ENCODE results near the gene APCDD1. TPM values are rescaled to one million over a fixed set of nuclear protein-coding genes. Genes with fewer than 3 reads are reported as not detected.
A peak's percentile ranks its signal among the peaks of the same experiment; 100 is the strongest.

APCDD1 gene
- total RNA-seq, 2 donors from 2014 or later: 41.0 to 126 TPM

DNA sequence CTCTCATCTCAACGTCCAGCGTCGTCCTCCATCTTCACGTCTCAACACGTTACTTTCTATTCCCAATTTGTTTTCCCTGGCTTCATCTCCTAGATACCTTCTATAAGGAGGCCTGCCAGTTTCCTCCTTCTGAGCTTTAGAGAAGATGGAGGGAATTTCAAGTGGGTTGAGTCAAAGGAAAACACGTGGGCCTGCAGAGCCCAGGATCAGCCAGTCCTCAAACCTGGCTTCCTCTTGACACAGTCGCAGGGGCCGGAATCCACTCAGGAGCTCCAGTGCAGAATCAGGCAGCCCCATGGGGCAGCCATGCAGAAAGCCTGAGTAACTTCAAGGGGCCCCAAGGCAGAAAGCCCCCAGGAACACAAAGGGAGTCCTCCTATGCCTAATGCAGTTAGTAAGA is 14.5 kb upstream of the APCDD1 start:
- TF ChIP-seq CTCF (IDR thresholded peaks at IDR 0.05) (no peak), POLR2A (IDR thresholded peaks at IDR 0.05) (no peak), POLR2AphosphoS5 (IDR thresholded peaks at IDR 0.05) (no peak)
- H3K36me3 ChIP-seq: no peaks in the 10 kb centered on the region
- H3K27ac ChIP-seq: no peak overlapping the region
- no peaks in the 10 kb centered on the region for H3K27me3 ChIP-seq (replicated peaks; ENCODE audit: insufficient read depth)
- DNase-seq (ENCODE audit: low spot score): no peak
- H3K4me1 ChIP-seq (replicated peaks): peaks cover 8% of the 10 kb centered on the region
- no peak overlapping the region for H3K4me3 ChIP-seq
- H3K9me3 ChIP-seq: no peaks in the 10 kb centered on the region
- 95% methylated on average over 8 of the region's 8 CpGs for WGBS
- intact Hi-C loops (cut with DNase I): no loop called here

DNA sequence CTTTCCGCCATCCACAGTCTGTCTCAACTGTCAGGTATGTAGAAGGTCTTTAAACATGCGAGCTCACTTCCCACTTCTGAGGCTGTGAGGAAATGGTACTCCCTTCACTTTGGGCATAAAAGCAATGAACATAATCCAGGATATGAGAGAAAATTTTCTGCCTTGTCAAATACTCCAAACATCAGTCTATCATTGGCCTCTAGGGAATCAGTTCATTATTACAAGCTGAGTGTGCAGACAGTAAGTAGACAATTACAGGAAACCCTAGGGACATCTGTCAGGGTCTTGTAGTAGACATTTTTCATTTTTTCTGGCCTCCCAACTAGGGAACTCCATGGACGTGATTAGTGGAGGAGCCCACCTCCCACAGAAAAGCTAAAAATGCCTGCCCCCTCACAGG is 13.6 kb upstream of the APCDD1 start:
- TF ChIP-seq POLR2AphosphoS5 (IDR thresholded peaks at IDR 0.05) (no peak), POLR2A (IDR thresholded peaks at IDR 0.05) (no peak), CTCF (IDR thresholded peaks at IDR 0.05) (no peak)
- DNase-seq (ENCODE audit: low spot score): no peak
- Histone ChIP-seq H3K27me3 (replicated peaks; ENCODE audit: insufficient read depth) (no peaks in the 10 kb centered on the region), H3K9me3 (no peaks in the 10 kb centered on the region), H3K36me3 (no peaks in the 10 kb centered on the region), H3K4me1 (replicated peaks) (peaks cover 8% of the 10 kb centered on the region), H3K4me3 (no peak overlapping the region), H3K27ac (no peak overlapping the region)
- intact Hi-C loops (cut with DNase I): no loop called here
- 79% methylated on average over 3 of the region's 3 CpGs for WGBS

DNA sequence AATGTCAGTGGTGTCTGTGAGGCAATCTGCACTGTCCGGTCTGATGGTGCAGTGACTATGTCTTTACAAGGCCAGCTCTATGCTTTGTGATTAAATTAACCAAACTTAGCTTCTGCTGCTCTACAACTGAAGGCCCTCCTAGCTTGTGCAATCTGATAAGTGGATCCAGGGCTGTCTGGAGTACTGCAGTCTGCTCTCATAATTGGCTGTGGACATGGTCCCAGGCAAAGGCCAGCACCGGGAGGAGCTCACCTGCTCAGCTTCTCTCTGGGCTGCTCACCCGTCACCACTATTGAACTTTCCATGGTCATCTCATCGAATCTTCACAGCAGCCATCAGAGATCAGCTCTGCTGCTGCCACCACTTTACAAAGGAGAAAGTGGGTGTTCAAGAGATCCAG is 13.0 kb upstream of the APCDD1 start:
- TF ChIP-seq POLR2AphosphoS5 (IDR thresholded peaks at IDR 0.05): no peak
- no peak for TF ChIP-seq POLR2A (IDR thresholded peaks at IDR 0.05)
- no peak for TF ChIP-seq CTCF (IDR thresholded peaks at IDR 0.05)
- no peaks in the 10 kb centered on the region for H3K27me3 ChIP-seq (replicated peaks; ENCODE audit: insufficient read depth)
- H3K4me3 ChIP-seq: no peak overlapping the region
- H3K9me3 ChIP-seq: no peaks in the 10 kb centered on the region
- intact Hi-C loops (cut with DNase I): no loop called here
- H3K27ac ChIP-seq: no peak overlapping the region
- DNase-seq (ENCODE audit: low spot score): no peak
- H3K36me3 ChIP-seq: no peaks in the 10 kb centered on the region
- WGBS: 95% methylated on average over 4 of the region's 4 CpGs
- H3K4me1 ChIP-seq (replicated peaks): peaks cover 8% of the 10 kb centered on the region

GRCh38 chr18:10442551-10442971 is 11.9 kb upstream of the APCDD1 start:
- WGBS: 91% methylated on average over 4 of the region's 4 CpGs
- H3K9me3 ChIP-seq: no peaks in the 10 kb centered on the region
- no peak overlapping the region for H3K4me3 ChIP-seq
- no peak for DNase-seq (ENCODE audit: low spot score)
- peak in 2 of 4 experiments; percentile 16 to 21 for TF ChIP-seq CTCF (IDR thresholded peaks at IDR 0.05)
- no peak for TF ChIP-seq POLR2A (IDR thresholded peaks at IDR 0.05)
- TF ChIP-seq POLR2AphosphoS5 (IDR thresholded peaks at IDR 0.05): no peak
- no peaks in the 10 kb centered on the region for H3K27me3 ChIP-seq (replicated peaks; ENCODE audit: insufficient read depth)
- intact Hi-C loops (cut with DNase I): no loop called here
- no peaks in the 10 kb centered on the region for H3K36me3 ChIP-seq
- H3K27ac ChIP-seq: no peak overlapping the region
- H3K4me1 ChIP-seq (replicated peaks): peaks cover 8% of the 10 kb centered on the region

GRCh38 chr18:10443001-10443400 is 11.4 kb upstream of the APCDD1 start:
- Histone ChIP-seq H3K27ac (peak overlapping the region in 1 of 2 donors; percentile 65), H3K4me1 (replicated peaks) (peaks cover 8% of the 10 kb centered on the region), H3K27me3 (replicated peaks; ENCODE audit: insufficient read depth) (no peaks in the 10 kb centered on the region), H3K36me3 (no peaks in the 10 kb centered on the region), H3K4me3 (no peak overlapping the region), H3K9me3 (no peaks in the 10 kb centered on the region)
- intact Hi-C loops (cut with DNase I): no loop called here
- DNase-seq (ENCODE audit: low spot score): no peak
- 85% methylated on average over 1 of the region's 1 CpG for WGBS
- TF ChIP-seq POLR2A (IDR thresholded peaks at IDR 0.05) (no peak), POLR2AphosphoS5 (IDR thresholded peaks at IDR 0.05) (no peak), CTCF (IDR thresholded peaks at IDR 0.05) (no peak)
